ENCODE results near the gene PPP1R2B. TPM values are rescaled to one million over a fixed set of nuclear protein-coding genes. Genes with fewer than 3 reads are reported as not detected.
"Not testable (repeated sequence)": the region's sequence is repeated elsewhere in the genome, so short reads cannot be mapped to it uniquely, and the experiment has no call there.

Gene PPP1R2B
- total RNA-seq, 1 donor from 2014 or later = not detected

DNA sequence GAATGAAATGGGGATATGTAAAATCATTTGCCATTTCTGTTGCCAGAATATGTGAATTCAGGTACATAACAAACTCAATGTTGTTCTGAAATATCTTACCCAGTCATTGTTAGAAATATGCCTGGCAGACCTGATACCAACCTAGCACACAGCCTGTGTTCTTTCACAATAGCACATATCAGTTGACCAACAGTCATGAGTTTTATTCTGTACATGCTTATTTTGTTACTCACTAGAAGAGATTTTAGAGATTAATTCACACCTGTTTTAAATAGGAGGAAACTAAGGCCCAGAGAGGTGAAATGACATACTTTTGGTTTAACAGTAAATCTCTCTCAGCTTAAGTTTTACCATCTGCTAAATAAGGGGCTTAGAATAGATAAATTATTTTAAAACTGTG, 8.4 kb upstream of the PPP1R2B start:
- ATAC-seq = no peak
- Histone ChIP-seq H3K36me3 (no peaks in the 10 kb centered on the region), H3K27ac (no peak overlapping the region), H3K4me1 (no peaks in the 10 kb centered on the region), H3K9me3 (no peaks in the 10 kb centered on the region), H3K27me3 (no peaks in the 10 kb centered on the region), H3K4me3 (no peak overlapping the region)
- intact Hi-C loops (cut with DNase I) = no loop called here
- DNase-seq = no peak
- TF ChIP-seq, protein P1, sequence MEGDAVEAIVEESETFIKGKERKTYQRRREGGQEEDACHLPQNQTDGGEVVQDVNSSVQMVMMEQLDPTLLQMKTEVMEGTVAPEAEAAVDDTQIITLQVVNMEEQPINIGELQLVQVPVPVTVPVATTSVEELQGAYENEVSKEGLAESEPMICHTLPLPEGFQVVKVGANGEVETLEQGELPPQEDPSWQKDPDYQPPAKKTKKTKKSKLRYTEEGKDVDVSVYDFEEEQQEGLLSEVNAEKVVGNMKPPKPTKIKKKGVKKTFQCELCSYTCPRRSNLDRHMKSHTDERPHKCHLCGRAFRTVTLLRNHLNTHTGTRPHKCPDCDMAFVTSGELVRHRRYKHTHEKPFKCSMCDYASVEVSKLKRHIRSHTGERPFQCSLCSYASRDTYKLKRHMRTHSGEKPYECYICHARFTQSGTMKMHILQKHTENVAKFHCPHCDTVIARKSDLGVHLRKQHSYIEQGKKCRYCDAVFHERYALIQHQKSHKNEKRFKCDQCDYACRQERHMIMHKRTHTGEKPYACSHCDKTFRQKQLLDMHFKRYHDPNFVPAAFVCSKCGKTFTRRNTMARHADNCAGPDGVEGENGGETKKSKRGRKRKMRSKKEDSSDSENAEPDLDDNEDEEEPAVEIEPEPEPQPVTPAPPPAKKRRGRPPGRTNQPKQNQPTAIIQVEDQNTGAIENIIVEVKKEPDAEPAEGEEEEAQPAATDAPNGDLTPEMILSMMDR (IDR thresholded peaks at IDR 0.05) = no peak

DNA sequence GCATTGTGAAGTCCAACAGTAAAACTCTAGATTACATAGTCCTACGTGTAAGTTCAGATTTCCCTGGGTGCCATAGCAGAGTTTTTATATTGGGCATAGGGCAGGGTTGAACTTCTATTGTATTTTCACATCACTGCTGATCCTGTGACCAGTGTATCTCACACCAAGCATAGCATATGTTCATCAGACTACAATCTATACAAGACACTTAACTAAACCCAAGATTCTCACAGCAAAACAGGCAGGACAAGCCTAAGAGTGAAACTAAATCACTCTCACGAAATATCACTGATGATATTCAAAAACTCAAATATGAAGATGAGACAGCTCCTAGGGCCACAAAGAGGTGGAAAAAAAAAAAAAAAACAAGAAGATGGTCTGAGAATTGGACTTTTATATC, 3.2 kb upstream of the PPP1R2B start:
- no peak for ATAC-seq
- TF ChIP-seq, protein P1 (IDR thresholded peaks at IDR 0.05) = no peak

DNA sequence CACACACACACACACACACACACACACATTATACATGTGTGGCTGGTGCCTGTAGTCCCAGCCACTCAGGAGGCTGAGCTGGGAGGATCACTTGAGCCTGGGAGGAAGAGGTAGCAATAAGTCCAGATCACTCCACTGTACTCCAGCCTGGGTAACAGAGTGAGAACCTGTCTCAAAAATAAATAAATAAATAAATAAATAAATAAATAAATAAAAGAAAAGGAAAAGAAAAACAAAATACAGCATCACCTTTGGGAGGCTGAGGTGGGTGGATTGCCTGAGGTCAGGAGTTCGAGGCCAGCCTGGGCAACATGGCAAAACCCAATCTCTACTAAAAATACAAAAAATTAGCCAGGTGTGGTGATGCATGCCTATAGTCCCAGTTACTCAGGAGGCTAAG, 1.6 kb upstream of the PPP1R2B start:
- intact Hi-C loops (cut with DNase I); ATAC-seq; H3K36me3 ChIP-seq: not testable (repeated sequence)

More for the DNA sequence above, 3.2 kb upstream of the PPP1R2B start:
- no peak for DNase-seq
- H3K27ac ChIP-seq = no peak overlapping the region
- H3K27me3 ChIP-seq = no peaks in the 10 kb centered on the region
- no peaks in the 10 kb centered on the region for H3K36me3 ChIP-seq
- H3K9me3 ChIP-seq = no peaks in the 10 kb centered on the region
- intact Hi-C loops (cut with DNase I) = no loop called here
- no peaks in the 10 kb centered on the region for H3K4me1 ChIP-seq
- H3K4me3 ChIP-seq = no peak overlapping the region

DNA sequence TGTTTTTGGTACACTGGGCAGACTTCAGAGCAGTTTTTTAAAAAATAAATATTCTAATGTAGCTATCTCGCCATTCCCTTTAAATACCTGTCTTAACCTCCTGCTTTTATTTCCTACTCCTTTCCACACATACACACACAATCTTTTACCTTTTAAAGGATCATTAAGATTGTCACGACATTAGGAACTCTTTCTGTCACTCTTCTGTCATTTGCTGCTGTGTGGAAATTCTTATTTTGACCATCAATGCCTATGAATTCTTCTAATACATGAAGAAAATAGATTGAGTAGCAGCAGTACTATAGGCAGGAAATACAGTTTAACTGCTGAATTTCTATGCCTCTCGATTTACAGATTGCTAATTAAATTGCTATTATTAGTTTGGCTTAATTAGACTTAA, 1.8 kb downstream of the PPP1R2B start:
- Histone ChIP-seq H3K27me3 (no peaks in the 10 kb centered on the region), H3K4me1 (no peaks in the 10 kb centered on the region), H3K4me3 (no peak overlapping the region), H3K27ac (no peak overlapping the region), H3K36me3 (no peaks in the 10 kb centered on the region), H3K9me3 (peaks cover 6% of the 10 kb centered on the region)
- DNase-seq (no peak), ATAC-seq (no peak)
- intact Hi-C loops (cut with DNase I) = no loop called here
- TF ChIP-seq, protein P1 (IDR thresholded peaks at IDR 0.05) = no peak

More for the DNA sequence above, 1.6 kb upstream of the PPP1R2B start:
- not testable (repeated sequence) for H3K27me3 ChIP-seq, H3K9me3 ChIP-seq, DNase-seq, H3K27ac ChIP-seq, H3K4me3 ChIP-seq, H3K4me1 ChIP-seq

DNA sequence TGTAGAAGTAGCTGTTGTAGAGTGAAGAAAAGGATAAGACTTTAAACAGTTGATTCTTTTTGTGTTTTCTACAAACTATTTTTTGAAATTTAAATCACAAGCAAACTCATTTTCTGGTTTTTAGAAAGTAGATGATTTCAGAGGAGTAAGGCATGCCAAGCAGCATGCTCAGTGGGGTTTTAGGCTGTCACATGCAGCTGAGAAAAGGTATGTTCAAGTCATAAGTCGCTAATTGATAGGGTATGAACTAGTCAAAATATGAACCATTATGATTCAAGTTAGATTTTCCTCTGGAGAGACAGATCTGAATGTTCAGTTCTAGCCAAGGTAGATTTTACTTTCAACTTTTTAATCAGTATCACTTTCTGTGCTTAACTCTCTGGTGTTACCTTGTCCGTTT, 3.0 kb downstream of the PPP1R2B start:
- ATAC-seq = not testable (repeated sequence)

DNA sequence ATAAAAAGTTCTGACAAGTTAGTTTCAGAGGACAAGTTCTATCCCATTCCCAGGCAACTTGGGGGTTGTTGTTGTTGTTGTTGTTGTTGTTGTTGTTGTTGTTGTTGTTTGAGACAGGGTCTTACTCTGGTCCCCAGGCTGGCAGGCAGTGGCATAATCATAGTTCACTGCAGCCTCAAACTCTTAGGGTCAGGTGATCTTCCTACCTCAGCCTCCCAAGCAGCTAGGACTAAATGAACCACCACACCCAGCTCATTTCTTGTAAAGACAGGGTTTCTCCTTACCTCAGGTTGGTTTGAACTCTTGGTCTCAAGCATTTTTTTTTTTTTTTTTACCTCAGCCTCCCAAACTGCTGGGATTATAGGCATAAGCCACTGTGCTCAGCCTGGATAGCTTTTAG, 15.3 kb downstream of the PPP1R2B start:
- Histone ChIP-seq H3K27me3 (no peaks in the 10 kb centered on the region), H3K4me1 (no peaks in the 10 kb centered on the region), H3K27ac (no peak overlapping the region), H3K4me3 (no peak overlapping the region), H3K9me3 (no peaks in the 10 kb centered on the region), H3K36me3 (no peaks in the 10 kb centered on the region)
- ATAC-seq (no peak), DNase-seq (no peak)
- intact Hi-C loops (cut with DNase I) = no loop called here
- TF ChIP-seq, protein P1 (IDR thresholded peaks at IDR 0.05) = no peak

More for the DNA sequence above, 3.0 kb downstream of the PPP1R2B start:
- H3K4me1 ChIP-seq; DNase-seq; H3K9me3 ChIP-seq; H3K27ac ChIP-seq; H3K4me3 ChIP-seq; H3K27me3 ChIP-seq; intact Hi-C loops (cut with DNase I); H3K36me3 ChIP-seq: not testable (repeated sequence)

DNA sequence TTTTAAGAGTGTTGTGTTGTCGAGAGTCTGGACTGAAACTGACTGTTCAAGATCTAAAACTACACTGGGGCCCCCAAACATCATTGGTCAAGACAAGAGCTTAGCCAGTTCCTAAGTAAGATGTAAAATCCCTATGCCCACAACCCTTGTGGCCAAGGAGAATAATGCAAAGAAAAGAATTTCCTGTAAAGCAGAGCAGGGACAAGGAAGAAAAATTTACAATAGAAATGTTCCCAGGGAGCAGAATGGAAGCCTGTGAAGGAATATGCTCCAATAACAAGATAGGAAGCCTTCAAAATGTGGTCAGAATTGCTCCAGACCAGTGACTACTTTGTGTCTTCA, 20.4 kb downstream of the PPP1R2B start:
- DNase-seq = no peak
- intact Hi-C loops (cut with DNase I) = no loop called here

More for the DNA sequence above, 20.4 kb downstream of the PPP1R2B start:
- TF ChIP-seq, protein P1 (IDR thresholded peaks at IDR 0.05) = no peak
- Histone ChIP-seq H3K4me1 (no peaks in the 10 kb centered on the region), H3K36me3 (no peaks in the 10 kb centered on the region), H3K4me3 (no peak overlapping the region), H3K9me3 (no peaks in the 10 kb centered on the region), H3K27ac (no peak overlapping the region), H3K27me3 (no peaks in the 10 kb centered on the region)
- ATAC-seq = no peak
